Esophagus muscularis mucosa (tissue), 4 donors: Measurements from ENCODE around the gene SLC37A4. TPM values are rescaled to one million over a fixed set of nuclear protein-coding genes. Genes with fewer than 3 reads are reported as not detected.
"Not testable (repeated sequence)": the region's sequence is repeated elsewhere in the genome, so short reads cannot be mapped to it uniquely, and the experiment has no call there.

Source experiments
- DNase-seq: peaks from one replicate; pipeline ENCODE4 v3.0.0-alpha.2; 2017; ENCODE audit errors: extremely low spot score
- H3K27ac ChIP-seq, 4 donors: fragments of 200-600 bp; sonication (generic); replicated peaks in 1 of 4; 1 replicate in 3 of 4; 2 replicates in 1 of 4; pipeline ENCODE4 v1.5.1; 2016 to 2019; ENCODE audit warnings: mild to moderate bottlenecking in 1 of 4
- H3K27me3 ChIP-seq, 4 donors: fragments of 200-600 bp; sonication (generic); one replicate each; pipeline versions ENCODE4 v1.5.1 to v1.6.0; 2016 to 2019
- H3K36me3 ChIP-seq, 4 donors: fragments of 200-600 bp; sonication (generic); one replicate each; pipeline ENCODE4 v1.5.1; 2016 to 2019
- H3K4me1 ChIP-seq, 4 donors: fragments of 200-600 bp; sonication (generic); one replicate each; pipeline ENCODE4 v1.5.1; 2016 to 2019
- H3K4me3 ChIP-seq, 4 donors: fragments of 200-600 bp; sonication (generic); 1 replicate in 2 of 4; 2 replicates in 2 of 4; pipeline ENCODE4 v1.5.1; 2016 to 2019; ENCODE audit warnings: mild to moderate bottlenecking in 4 of 4, moderate library complexity in 1 of 4
- H3K9me3 ChIP-seq, 4 donors: fragments of 200-600 bp; sonication (generic); 1 replicate in 3 of 4; 2 replicates in 1 of 4; pipeline ENCODE4 v1.5.1; 2016 to 2019
- CTCF ChIP-seq, 3 experiments: fragments of 200-600 bp in 2 of 3; fragments of 450-650 bp in 1 of 3; sonication (generic) in 2 of 3; IDR thresholded peaks; one replicate each; pipeline ENCODE4 v1.5.1; 2017 to 2019; ENCODE audit warnings: antibody characterized with exemption in 3 of 3, mild to moderate bottlenecking in 2 of 3, moderate library complexity in 1 of 3
- EP300 ChIP-seq: sonication (generic); formaldehyde crosslinking; IDR thresholded peaks from one replicate; pipeline ENCODE4 v1.6.1; 2017; ENCODE audit warnings: antibody characterized with exemption
- POLR2A ChIP-seq: fragments of 450-650 bp; IDR thresholded peaks from one replicate; pipeline ENCODE4 v1.6.1; 2017; ENCODE audit warnings: antibody characterized with exemption, moderate library complexity, mild to moderate bottlenecking, low read depth
- POLR2AphosphoS5 ChIP-seq, 2 donors: sonication (generic); formaldehyde crosslinking; IDR thresholded peaks; one replicate each; pipeline ENCODE4 v1.6.1; 2017; ENCODE audit warnings: antibody characterized with exemption in 2 of 2
- WGBS: methylation state at CpG from one replicate; pipeline ENCODE4 v1.1.5; 2018; 5-methylcytosine and 5-hydroxymethylcytosine counted together
- intact Hi-C: fragments of 100-400 bp; cut with DNase I; formaldehyde crosslinking; loops from one replicate; pipeline ENCODE4 v1.15.1; 2023
- total RNA-seq, 4 donors: library from RNA; depleted of rRNA; stranded (reverse); fragments of >200 nt; gene quantifications; one replicate each; pipeline versions ENCODE4 v1.1.0 to v1.2.1, GENCODE V29; 2016

The SLC37A4 gene
- total RNA-seq, 4 donors from 2014 or later = 5.8 to 11.7 (median 9.5) TPM

GRCh38 chr11:118996926-118997626, 33.6 kb downstream of the SLC37A4 start:
- TF ChIP-seq EP300 (no peak), CTCF (IDR thresholded peaks at IDR 0.05) (peak in 1 of 3 experiments; percentile 19)
- WGBS = 13% methylated on average over 20 of the region's 22 CpGs
- Histone ChIP-seq H3K27ac (peak overlapping the region; percentile 87 to 96 (median 88)), H3K9me3 (no peaks in the 10 kb centered on the region), H3K4me3 (peak overlapping the region; percentile 64 to 90 (median 80)), H3K27me3 (no peaks in the 10 kb centered on the region), H3K36me3 (peaks cover 8 to 30% (median 27%) of the 10 kb centered on the region in 4 donors), H3K4me1 (peaks cover 13 to 41% (median 35%) of the 10 kb centered on the region in 4 donors)
- intact Hi-C loops = no loop called here
- DNase-seq = no peak

DNA sequence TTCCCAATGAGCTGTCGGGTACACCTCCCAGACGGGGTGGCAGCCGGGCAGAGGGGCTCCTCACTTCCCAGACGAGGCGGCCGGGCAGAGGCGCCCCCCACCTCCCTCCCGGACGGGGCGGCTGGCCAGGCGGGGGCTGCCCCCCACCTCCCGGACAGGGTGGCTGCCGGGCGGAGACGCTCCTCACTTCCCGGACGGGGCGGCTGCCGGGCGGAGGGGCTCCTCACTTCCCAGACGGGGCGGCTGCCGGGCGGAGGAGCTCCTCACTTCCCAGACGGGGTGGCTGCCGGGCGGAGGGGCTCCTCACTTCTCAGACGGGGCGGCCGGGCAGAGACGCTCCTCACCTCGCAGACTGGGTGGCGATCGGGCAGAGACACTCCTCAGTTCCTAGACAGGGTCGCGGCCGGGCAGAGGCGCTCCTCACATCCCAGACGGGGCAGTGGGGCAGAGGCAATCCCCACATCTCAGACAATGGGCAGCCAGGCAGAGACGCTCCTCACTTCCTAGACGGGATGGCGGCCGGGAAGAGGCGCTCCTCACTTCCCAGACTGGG, 39.1 kb downstream of the SLC37A4 start:
- H3K27ac ChIP-seq, DNase-seq, H3K9me3 ChIP-seq, H3K36me3 ChIP-seq, H3K4me1 ChIP-seq, H3K4me3 ChIP-seq, intact Hi-C loops, H3K27me3 ChIP-seq: not testable (repeated sequence)
- 100% methylated on average over 2 of the region's 44 CpGs for WGBS

DNA sequence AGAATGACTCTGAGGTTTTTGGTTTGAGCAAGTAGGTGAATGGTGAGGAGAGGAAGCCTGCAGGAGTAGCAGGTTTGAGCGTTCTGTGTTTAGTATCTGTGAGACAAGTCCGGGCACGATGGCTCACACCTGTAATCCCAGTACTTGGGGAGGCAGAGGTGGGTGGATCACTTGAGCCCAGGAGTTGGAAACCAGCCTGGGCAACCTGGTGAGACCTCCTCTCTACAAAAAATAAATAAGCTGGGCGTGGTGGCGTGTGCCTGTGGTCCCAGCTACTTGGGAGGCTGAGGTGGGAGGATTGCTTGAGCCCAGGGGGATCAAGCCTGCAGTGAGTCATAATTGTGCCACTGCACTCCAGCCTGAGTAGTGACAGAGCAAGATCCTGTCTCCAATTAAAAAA, 42.4 kb downstream of the SLC37A4 start:
- Histone ChIP-seq H3K27ac (no peak overlapping the region), H3K36me3 (no peaks in the 10 kb centered on the region), H3K4me1 (no peaks in the 10 kb centered on the region), H3K4me3 (no peak overlapping the region), H3K27me3 (no peaks in the 10 kb centered on the region), H3K9me3 (no peaks in the 10 kb centered on the region)
- no peak for TF ChIP-seq POLR2AphosphoS5 (IDR thresholded peaks at IDR 0.05)
- no peak for TF ChIP-seq POLR2A
- no peak for TF ChIP-seq CTCF (IDR thresholded peaks at IDR 0.05)
- no peak for TF ChIP-seq EP300
- no peak for DNase-seq
- WGBS = 86% methylated on average over 5 of the region's 5 CpGs
- intact Hi-C loops = no loop called here

- intact Hi-C loops = no loop called here
- 93% methylated on average over 2 of the region's 2 CpGs for WGBS
- DNase-seq = no peak
- no peak for TF ChIP-seq EP300
- no peak for TF ChIP-seq CTCF (IDR thresholded peaks at IDR 0.05)
- no peak for TF ChIP-seq POLR2A
- TF ChIP-seq POLR2AphosphoS5 (IDR thresholded peaks at IDR 0.05) = no peak
- Histone ChIP-seq H3K4me3 (no peak overlapping the region), H3K9me3 (no peaks in the 10 kb centered on the region), H3K27me3 (peaks cover 0 to 2% (median 0%) of the 10 kb centered on the region in 4 donors), H3K36me3 (no peaks in the 10 kb centered on the region), H3K4me1 (peaks cover 0 to 9% (median 8%) of the 10 kb centered on the region in 4 donors), H3K27ac (no peak overlapping the region)
Observed at GRCh38 chr11:118984825-118985224, 45.9 kb downstream of the SLC37A4 start.

DNA sequence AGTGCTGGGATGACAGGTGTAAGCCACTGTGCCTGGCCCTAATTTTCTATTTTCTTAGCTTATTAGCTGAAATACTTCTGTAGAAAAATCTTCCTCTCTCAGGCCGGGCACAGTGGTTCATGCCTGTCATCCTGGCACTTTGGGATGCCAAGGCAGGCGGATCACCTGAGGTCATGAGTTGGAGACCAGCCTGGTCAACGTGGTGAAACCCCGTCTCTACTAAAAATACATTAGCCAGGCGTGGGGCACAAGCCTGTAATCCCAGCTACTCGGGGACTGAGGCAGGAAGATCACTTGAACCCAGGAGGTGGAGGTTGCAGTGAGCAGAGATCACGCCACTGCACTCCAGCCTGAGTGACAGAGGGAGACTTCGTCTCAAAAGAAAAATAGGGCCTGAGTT, 46.3 kb downstream of the SLC37A4 start:
- H3K27ac ChIP-seq, H3K36me3 ChIP-seq, H3K9me3 ChIP-seq, H3K4me3 ChIP-seq, H3K4me1 ChIP-seq, DNase-seq, intact Hi-C loops, H3K27me3 ChIP-seq: not testable (repeated sequence)
- 75% methylated on average over 7 of the region's 8 CpGs for WGBS
